ENCODE data around the gene MAP2K7.

Gene MAP2K7

GRCh38 chr19:7904074-7905020 is 670 bp downstream of the MAP2K7 start (continued):
- no peak for TF ChIP-seq ZNF18 (tag by site-specific recombination; IDR thresholded peaks at IDR 0.05)
- peak; percentile 24; the same call in 1 of the 2 replicates for TF ChIP-seq SP7 (tag by site-specific recombination; IDR thresholded peaks at IDR 0.05)
- peak; percentile 44 for TF ChIP-seq SP3 (tag by site-specific recombination; IDR thresholded peaks at IDR 0.05)
- TF ChIP-seq ZNF701 (tag by site-specific recombination; IDR thresholded peaks at IDR 0.05) = no peak
- TF ChIP-seq KLF9 (tag by site-specific recombination; IDR thresholded peaks at IDR 0.05; ENCODE audit: low read depth) = peak; percentile 86
- TF ChIP-seq EGR2 (tag by site-specific recombination; IDR thresholded peaks at IDR 0.05; ENCODE audit: low read depth) = no peak
- TF ChIP-seq ZNF785 (tag by site-specific recombination; IDR thresholded peaks at IDR 0.05) = no peak
- TF ChIP-seq ZNF184 (tag by site-specific recombination; IDR thresholded peaks at IDR 0.05) = no peak
- peak; percentile 88 for TF ChIP-seq ZNF423 (tag by site-specific recombination; IDR thresholded peaks at IDR 0.05)
- TF ChIP-seq ZFP3 (tag by site-specific recombination; IDR thresholded peaks at IDR 0.05; ENCODE audit: low read depth) = no peak
- no peak for TF ChIP-seq ZNF624 (tag by site-specific recombination; IDR thresholded peaks at IDR 0.05)
- no peak for TF ChIP-seq ZNF211 (tag by site-specific recombination; IDR thresholded peaks at IDR 0.05; ENCODE audit: low read depth)
- TF ChIP-seq SCRT1 (tag by site-specific recombination; IDR thresholded peaks at IDR 0.05; ENCODE audit: borderline replicate concordance) = no peak
- no peak for TF ChIP-seq ZNF792 (tag by site-specific recombination; IDR thresholded peaks at IDR 0.05)
- TF ChIP-seq ZNF76 (tag by site-specific recombination; IDR thresholded peaks at IDR 0.05; ENCODE audit: borderline replicate concordance, low read depth) = 0 out of 2 replicates have a peak, but pooled peaks have one; percentile 36
- TF ChIP-seq ZNF175 (tag by site-specific recombination; IDR thresholded peaks at IDR 0.05) = no peak
- TF ChIP-seq ZXDB (tag by site-specific recombination; IDR thresholded peaks at IDR 0.05) = 0 out of 2 replicates have a peak, but pooled peaks have one; percentile 33
- TF ChIP-seq ZBTB7A (tag by site-specific recombination; IDR thresholded peaks at IDR 0.05; ENCODE audit: low read depth) = peak; percentile 58; the same call in 1 of the 2 replicates
- TF ChIP-seq ZBTB26 (tag by site-specific recombination; optimal IDR thresholded peaks at IDR 0.05) = peak; percentile 32
- peak; percentile 95 for TF ChIP-seq GLIS1 (tag by site-specific recombination; IDR thresholded peaks at IDR 0.05)
- no peak for TF ChIP-seq PRDM6 (tag by site-specific recombination; IDR thresholded peaks at IDR 0.05)
- TF ChIP-seq ZIC2 (tag by site-specific recombination; IDR thresholded peaks at IDR 0.05) = peak; percentile 77
- TF ChIP-seq HIC1 (tag by site-specific recombination; IDR thresholded peaks at IDR 0.05) = no peak
- TF ChIP-seq ZNF155 (tag by site-specific recombination; IDR thresholded peaks at IDR 0.05) = no peak
- TF ChIP-seq ZNF658 (tag by site-specific recombination; IDR thresholded peaks at IDR 0.05) = no peak
- peak; percentile 47; the same call in 1 of the 2 replicates for TF ChIP-seq ZBTB10 (tag by site-specific recombination; IDR thresholded peaks at IDR 0.05)
- TF ChIP-seq BCL11B (tag by site-specific recombination; IDR thresholded peaks at IDR 0.05; ENCODE audit: low read depth) = 0 out of 2 replicates have a peak, but pooled peaks have one; percentile 68
- TF ChIP-seq ZNF366 (tag by site-specific recombination; conservative IDR thresholded peaks at IDR 0.05) = no peak

All from HEK293 (cell line).